Bronchial epithelial cell (primary cell): ENCODE measurements around the gene FIP1L1. TPM values are rescaled to one million over a fixed set of nuclear protein-coding genes. Genes with fewer than 3 reads are reported as not detected.

Source experiments
- DNase-seq: peaks from one replicate; pipeline ENCODE4 v3.0.0-alpha.2; 2010; ENCODE audit warnings: low read depth
- FAIRE-seq: peaks from 2 replicates; lab custom pipeline; 2011; peaks lifted over from hg19 to GRCh38; lab: Jason Lieb, UNC
- H3K27me3 ChIP-seq: 2 replicates; pipeline ENCODE4 v1.5.1; 2011; ENCODE audit warnings: low read length; ENCODE audit not compliant: control insufficient read depth, insufficient read depth
- H3K36me3 ChIP-seq: 2 replicates; pipeline ENCODE4 v1.5.1; 2011; ENCODE audit warnings: low read length; ENCODE audit not compliant: control insufficient read depth, insufficient read depth
- H3K4me3 ChIP-seq: 2 replicates; pipeline ENCODE4 v1.5.1; 2011; ENCODE audit warnings: mild to moderate bottlenecking, low read depth, low read length, control low read depth
- total RNA-seq: library from RNA; depleted of rRNA; stranded (reverse); fragments of >200 nt; gene quantifications from 2 replicates; pipeline ENCODE4 v1.2.1, GENCODE V29; 2014
- TF ChIP-seq, protein P1 (sequence below): IDR thresholded peaks from 2 replicates; pipeline ENCODE4 v1.5.1; 2011; ENCODE audit warnings: mild to moderate bottlenecking, moderate library complexity, low read length, control low read depth, inconsistent platforms; ENCODE audit not compliant: insufficient read depth, severe bottlenecking

FIP1L1 gene
- total RNA-seq, 1 donor from 2014 or later = 46.3 TPM

DNA sequence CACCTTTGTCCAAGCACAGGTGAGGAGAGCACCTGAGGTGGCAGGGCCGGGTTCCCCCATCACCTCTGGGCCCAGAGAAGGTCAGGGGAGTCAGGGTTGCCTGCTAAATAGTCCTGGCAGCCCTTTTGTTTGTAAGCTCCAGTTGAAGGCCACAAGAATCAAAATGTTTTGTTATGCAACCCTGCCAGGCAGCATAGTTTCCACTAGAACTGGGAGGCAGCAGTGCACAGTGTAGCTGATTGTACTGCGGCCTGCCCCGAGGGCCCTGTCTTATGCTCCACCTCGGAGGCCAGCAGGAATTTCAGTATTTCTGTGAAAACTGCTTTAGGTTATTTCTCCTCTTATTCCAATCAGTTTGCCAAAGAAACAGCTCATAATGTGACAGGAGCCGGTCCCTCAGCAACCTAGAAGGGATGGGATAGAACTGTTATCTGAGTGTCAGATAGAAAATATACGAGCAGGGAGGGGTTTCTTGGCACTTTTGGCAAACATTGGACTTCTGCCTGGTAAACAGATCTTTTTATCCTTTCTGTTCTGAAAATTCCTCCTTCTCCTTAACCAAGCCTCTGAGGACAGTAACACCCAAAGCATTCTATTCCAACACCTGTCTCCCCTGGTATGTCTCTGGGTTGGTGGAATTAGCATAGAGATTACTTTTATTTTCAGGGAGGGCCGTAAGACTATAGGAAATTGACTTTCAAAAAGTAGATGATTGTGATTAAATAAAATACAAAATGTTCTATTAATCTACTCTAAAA is 120.2 kb downstream of the FIP1L1 start:
- TF ChIP-seq, protein P1, sequence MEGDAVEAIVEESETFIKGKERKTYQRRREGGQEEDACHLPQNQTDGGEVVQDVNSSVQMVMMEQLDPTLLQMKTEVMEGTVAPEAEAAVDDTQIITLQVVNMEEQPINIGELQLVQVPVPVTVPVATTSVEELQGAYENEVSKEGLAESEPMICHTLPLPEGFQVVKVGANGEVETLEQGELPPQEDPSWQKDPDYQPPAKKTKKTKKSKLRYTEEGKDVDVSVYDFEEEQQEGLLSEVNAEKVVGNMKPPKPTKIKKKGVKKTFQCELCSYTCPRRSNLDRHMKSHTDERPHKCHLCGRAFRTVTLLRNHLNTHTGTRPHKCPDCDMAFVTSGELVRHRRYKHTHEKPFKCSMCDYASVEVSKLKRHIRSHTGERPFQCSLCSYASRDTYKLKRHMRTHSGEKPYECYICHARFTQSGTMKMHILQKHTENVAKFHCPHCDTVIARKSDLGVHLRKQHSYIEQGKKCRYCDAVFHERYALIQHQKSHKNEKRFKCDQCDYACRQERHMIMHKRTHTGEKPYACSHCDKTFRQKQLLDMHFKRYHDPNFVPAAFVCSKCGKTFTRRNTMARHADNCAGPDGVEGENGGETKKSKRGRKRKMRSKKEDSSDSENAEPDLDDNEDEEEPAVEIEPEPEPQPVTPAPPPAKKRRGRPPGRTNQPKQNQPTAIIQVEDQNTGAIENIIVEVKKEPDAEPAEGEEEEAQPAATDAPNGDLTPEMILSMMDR = no peak
- DNase-seq (no peak), FAIRE-seq (no peak)
- Histone ChIP-seq H3K4me3 (no peak overlapping the region), H3K27me3 (no peaks in the 10 kb centered on the region), H3K36me3 (no peaks in the 10 kb centered on the region)

DNA sequence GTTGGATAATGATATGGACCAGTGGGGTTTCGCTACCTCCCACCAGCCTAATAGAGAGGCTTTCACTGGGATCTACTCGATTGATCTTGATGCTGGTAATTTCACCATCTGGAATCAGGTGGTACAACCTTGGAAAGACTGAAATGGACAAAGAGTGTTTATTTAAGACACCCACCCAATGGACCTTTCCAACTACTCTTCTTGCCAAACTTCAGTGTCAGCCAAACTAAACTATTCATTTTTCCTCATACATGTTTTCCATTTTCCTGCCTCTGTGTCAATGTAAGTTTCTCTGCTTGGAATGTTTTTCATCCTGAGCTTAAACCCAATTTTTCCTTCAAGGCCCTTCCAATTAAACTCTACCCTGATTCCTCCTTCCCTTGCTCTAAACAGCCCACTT is 121.3 kb downstream of the FIP1L1 start:
- H3K27me3 ChIP-seq = no peaks in the 10 kb centered on the region
- no peaks in the 10 kb centered on the region for H3K36me3 ChIP-seq
- DNase-seq (no peak), FAIRE-seq (no peak)
- H3K4me3 ChIP-seq = no peak overlapping the region
- TF ChIP-seq, protein P1 = no peak

DNA sequence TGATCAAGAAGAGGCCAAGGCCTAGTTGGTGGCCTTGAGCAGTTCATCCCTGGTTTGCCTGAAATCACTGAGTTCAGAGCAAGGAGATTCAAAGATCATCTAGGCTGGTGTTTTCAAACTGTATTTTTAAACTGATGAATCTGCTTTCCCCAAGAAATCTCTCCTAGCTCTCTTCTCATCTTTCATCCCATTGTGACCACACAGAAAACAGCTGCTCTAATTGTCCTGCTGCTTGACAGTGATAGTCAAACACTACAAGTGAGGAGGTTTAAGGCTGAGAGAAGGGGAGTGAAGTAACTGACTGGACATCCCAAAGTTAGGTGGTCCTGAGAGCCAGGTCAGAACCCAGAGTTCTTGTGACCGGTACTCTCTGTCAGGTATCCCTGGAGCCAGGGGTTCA is 122.3 kb downstream of the FIP1L1 start:
- Histone ChIP-seq H3K27me3 (no peaks in the 10 kb centered on the region), H3K4me3 (no peak overlapping the region), H3K36me3 (no peaks in the 10 kb centered on the region)
- DNase-seq = no peak
- TF ChIP-seq, protein P1 = no peak
- no peak for FAIRE-seq

DNA sequence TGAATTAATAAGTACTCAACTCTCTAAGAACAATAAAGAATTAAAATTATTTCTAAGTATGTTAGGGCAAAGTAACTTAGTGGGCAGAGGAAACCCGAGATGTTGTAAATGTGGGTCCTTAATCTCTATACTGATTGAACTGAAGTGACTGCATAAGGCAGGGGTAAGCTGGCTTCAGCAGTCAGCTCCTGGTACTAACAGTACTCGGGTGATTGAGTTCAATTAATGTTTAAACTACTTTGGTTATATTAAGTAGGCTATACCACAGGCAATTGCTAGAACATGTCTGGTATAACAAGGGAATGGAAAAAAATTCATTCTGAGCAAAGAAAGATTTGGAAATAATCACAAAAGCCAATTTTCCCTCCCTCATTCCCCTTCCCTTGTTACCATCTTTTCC is 123.1 kb downstream of the FIP1L1 start:
- no peaks in the 10 kb centered on the region for H3K36me3 ChIP-seq
- TF ChIP-seq, protein P1 = no peak
- no peak for DNase-seq
- FAIRE-seq = no peak
- H3K4me3 ChIP-seq = no peak overlapping the region
- no peaks in the 10 kb centered on the region for H3K27me3 ChIP-seq

DNA sequence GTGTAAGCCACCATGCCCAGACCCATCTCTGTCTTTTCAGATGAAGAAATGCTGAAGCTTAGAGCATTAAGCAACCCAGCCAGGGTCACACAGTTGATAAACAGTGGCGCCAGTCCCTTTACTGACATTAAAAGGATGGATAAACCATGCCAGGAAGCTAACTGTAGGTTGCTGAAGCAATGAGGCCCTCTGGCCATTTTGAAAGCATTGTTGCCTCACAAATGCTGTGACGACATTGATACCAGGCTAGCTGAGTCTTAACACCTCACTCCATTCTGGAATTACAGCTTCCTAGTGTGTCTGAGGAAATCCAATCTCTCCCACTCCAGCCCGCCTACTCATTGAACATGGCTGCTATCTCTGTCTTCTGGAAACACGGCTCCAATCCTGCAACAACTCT is 124.1 kb downstream of the FIP1L1 start:
- no peaks in the 10 kb centered on the region for H3K27me3 ChIP-seq
- TF ChIP-seq, protein P1 = no peak
- DNase-seq = no peak

DNA sequence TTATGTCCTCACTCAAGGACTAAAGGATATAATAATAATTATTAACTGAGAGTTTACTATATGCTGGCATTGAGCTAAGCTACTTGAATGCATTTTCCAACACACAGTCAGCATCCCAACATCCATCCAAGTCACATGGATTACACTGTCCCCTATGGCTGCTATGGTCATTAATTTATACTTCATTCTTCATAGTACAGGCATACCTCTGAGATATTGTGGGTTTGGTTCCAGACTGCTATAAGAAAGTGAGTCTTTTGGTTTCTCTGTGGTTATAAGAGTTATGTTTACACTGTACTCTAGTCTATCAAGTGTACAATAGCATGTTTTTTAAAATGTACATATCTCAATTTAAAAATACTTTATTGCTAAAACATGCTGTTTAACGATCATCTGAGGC is 124.7 kb downstream of the FIP1L1 start:
- no peak overlapping the region for H3K4me3 ChIP-seq

More for the DNA sequence above, 124.1 kb downstream of the FIP1L1 start:
- no peak overlapping the region for H3K4me3 ChIP-seq
- no peaks in the 10 kb centered on the region for H3K36me3 ChIP-seq
- no peak for FAIRE-seq

More for the DNA sequence above, 124.7 kb downstream of the FIP1L1 start:
- H3K36me3 ChIP-seq = no peaks in the 10 kb centered on the region
- no peak for DNase-seq
- TF ChIP-seq, protein P1 = no peak
- FAIRE-seq = no peak
- H3K27me3 ChIP-seq = no peaks in the 10 kb centered on the region
